ENCODE results near the gene PHOSPHO1.
A peak's percentile ranks its signal among the peaks of the same experiment; 100 is the strongest.

Gene PHOSPHO1

DNA sequence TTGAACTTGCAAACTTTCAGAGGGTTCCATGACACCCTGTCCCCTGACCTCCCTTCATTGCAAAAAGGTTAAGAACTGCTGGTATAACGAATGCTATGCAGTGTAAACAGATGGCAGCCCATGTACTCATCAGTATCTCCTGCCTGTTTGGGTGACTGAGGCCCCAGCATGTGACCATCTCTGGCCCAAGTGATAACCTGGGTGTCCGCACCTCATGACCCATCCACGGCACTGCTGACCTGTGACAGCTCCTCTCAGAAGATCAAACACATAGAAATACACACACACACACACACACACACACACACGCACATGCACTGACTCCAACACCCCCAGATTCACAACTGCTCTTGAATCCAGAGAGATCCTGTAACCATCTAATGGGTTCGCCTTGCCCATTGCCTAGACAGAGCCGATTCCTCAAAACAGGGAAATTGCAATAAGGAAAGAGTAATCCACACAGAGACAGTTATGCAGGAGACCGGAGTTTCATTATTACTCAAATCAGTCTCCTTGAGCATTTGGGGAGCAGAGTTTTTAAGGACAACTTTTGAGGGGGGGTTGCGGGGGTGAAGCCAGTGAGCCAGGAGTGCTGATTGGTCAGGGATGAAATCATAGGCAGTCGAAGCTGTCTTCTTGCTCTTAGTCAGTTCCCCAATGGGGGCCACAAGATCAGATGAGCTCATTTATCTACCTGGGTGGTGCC is 11.3 kb upstream of the PHOSPHO1 start:
- DNase-seq, result no peak

GRCh38 chr17:49241040-49241439 is 10.5 kb upstream of the PHOSPHO1 start:
- DNase-seq, result no peak

- DNase-seq, result no peak
Measured at GRCh38 chr17:49240619-49241018, 10.0 kb upstream of the PHOSPHO1 start.

DNA sequence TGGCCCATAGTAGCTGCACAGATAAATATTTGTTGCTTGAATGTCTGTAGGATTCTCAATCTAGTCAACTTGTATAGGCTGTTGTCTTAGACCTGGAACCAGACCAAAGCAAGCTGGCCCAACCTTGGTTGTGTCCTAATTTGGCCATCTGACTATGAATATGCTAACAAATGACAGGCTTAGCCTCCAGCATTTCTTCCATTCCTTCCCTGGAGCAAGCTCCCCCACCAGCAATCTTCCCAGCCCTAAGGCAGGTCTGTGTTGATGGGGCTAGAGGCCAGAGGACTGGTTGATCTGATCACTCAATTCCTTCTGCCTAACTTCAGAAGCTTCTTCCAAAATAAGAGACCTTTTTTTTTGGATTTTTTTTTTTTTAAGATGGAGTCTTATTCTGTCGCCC is 9.4 kb upstream of the PHOSPHO1 start:
- no peak for DNase-seq

GRCh38 chr17:49235896-49236295 is 5.3 kb upstream of the PHOSPHO1 start:
- no peak for DNase-seq

GRCh38 chr17:49234509-49235080 is 4.0 kb upstream of the PHOSPHO1 start:
- DNase-seq, result no peak

- DNase-seq, result no peak
Measured at GRCh38 chr17:49231563-49231894, 942 bp upstream of the PHOSPHO1 start.

- no peak for DNase-seq
Measured at GRCh38 chr17:49229805-49230600, 584 bp downstream of the PHOSPHO1 start.

- no peak for DNase-seq
Measured at GRCh38 chr17:49229076-49229804, 1.3 kb downstream of the PHOSPHO1 start.

DNA sequence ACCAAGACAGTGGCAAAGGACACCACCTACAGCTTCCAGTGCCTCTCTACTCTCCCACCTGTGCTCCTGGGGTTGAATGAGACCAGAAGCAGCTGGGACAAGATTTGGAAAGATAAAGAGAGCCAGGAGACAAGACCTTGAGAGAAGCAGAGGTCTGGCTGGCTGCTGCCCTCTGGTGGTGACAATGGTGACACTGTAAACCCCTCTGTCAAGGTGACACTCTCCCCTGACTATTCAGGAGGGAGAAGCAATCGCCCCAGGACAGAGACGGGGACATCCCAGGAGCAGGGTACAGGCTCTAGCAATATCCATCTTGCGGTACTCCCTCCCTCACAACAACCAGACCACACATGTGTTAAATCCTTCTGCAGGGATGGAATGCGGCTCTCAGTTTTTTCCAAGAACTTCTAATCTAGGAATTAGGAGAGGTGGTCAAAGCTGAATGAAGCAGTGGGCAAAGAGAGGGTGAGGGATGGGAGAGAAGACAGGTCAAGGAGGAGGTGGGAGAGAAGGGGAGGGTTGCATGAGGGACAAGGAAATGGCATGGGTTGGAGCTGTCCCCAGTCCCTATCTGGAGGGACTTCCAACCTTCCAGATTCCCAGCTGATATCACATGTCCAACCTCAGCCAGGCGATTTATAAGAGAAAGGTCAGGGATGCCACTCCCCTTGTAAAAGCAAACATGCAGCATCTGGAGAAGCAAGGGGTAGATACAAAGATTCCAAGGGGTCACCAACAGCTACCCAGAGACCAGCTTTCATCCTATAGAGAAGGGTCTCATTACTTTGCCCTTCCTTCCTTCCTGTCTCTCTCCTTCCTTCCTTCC is 2.9 kb downstream of the PHOSPHO1 start:
- DNase-seq, result peak; percentile 85 to 86

- DNase-seq, result no peak
Measured at GRCh38 chr17:49226771-49227435, 3.7 kb downstream of the PHOSPHO1 start.

DNA sequence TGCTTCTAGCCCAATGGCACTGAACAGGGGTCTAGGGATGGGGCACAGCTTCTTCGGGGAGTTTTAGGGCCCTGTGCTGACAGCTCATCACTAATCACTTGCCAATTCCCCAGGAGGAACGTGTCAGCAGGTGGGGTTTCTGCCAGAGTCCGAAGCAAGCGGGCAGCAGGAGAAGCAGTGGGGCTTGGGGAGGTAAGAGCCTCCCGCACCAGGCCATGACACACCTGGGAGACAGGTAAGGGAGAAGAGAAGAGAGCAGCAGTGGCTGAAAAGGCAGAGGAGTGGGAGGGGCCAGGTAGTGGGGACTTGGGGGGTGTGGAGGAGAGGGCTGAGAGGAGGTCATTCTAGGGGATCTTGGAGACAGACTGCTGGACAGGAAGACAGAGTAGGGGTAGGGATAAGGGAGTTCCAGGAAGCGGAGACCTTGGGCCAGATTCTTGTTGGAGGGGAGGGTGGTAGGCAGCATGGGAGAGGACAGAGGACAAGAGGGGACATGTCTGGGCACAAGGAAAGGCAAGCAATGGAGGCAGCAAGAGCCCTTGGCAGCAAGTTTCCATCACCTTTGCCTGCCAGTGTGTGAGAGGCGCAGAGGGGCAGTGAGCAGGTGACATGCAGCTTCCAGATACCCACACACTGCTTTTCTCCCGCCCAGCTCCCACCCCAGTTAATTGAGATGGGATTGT is 4.9 kb downstream of the PHOSPHO1 start:
- no peak for DNase-seq

- DNase-seq, result no peak
Measured at GRCh38 chr17:49224997-49225337, 5.6 kb downstream of the PHOSPHO1 start.

GRCh38 chr17:49224198-49224996 is 6.2 kb downstream of the PHOSPHO1 start:
- peak; percentile 44 to 60 for DNase-seq

- DNase-seq, result peak; percentile 79 to 84
Measured at GRCh38 chr17:49223517-49224197, 6.9 kb downstream of the PHOSPHO1 start.

DNA sequence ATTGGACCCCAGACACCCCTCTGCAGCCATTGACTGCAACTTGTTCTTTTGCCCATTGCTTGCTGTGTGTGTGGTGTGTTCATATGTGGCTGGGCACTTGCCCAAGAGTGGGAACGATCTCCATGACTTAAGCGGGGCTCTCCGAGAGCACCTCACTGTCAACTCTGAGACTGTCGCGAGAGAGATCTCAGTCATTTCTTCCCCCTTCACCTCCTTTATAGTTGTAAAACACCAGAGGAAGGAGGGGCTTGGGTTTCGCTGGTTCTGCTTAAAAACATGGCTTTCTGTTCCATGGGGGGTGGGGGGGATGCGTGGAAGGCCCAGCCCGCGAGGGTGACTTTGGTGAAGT is 7.4 kb downstream of the PHOSPHO1 start:
- no peak for DNase-seq

GRCh38 chr17:49219987-49220386 is 10.6 kb downstream of the PHOSPHO1 start:
- no peak for DNase-seq

GRCh38 chr17:49218941-49219913 is 11.4 kb downstream of the PHOSPHO1 start:
- no peak for DNase-seq

Data from stimulated activated CD4-positive, alpha-beta T cell treated with anti-CD3 and anti-CD28 coated beads, Interleukin-2, amount 100 ng/mL, for 24 hours (primary cell).